HG03103 (cell line): ENCODE measurements around the gene EXOC6B.

Experiments used
- ATAC-seq: cut with Tn5 transposase; IDR thresholded peaks from one replicate; pipeline ENCODE4 v1.9.1; 2021; ENCODE audit warnings: low read depth; ENCODE audit not compliant: unreplicated experiment

The EXOC6B gene

DNA sequence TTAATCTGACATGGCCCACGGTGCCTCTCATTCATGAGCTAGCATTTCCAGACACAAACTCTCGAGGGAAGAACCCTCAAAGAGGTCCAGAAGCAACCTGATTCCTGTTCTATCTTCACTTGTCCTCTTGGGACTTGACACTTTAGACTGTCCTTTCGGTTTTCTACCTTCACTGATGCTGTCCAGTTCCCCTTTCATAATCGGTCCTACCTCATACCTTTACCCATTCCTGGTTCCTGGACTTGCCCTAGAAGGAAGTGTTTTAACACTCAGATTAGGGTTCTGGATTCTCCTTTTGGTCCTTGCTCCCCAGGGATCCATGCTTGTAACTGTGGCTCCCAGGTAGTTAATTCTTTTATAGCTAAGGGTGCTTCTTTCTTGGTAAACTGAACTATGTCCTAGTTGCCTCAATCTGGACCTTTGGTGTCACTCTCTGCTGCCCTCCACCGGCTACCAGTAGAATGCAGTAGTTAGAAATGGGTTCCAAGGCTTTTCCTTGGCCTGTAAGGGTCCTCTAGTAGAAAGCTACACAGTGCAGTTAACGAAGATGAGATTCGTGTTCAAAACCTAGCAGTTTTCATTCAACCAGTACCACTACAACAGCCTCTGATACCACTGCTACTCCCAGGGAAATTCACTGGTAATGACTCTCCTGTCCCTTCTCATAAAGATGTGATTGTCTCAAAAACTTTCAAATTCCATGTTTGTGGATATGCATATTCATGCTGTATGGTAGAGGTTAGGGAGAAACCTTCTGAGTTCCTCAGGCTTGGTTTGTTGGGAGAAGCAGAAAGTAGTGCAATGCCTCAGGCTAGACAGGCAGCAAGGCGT is 500.0 kb downstream of the EXOC6B start:
- ATAC-seq = peak; percentile 75

DNA sequence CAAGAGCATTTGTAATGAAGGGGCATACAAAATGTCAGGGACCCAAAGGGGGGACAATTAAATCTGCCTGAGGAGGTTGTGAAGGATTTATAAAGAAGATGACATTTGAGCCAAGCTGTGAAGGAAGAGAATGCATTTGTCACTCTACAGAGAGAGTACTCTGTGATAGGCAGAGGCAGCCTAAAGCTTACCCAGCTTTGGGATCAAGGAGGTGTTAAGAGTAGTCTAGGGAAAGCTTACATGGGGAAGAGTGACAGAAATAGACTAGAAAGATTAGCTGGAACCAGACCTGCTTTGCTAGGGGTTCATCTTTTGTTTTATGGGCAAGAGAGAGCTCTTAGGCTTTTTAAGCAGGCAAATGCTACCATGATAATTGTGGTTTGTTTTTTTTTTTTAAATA is 509.1 kb downstream of the EXOC6B start:
- no peak for ATAC-seq

GRCh38 chr2:72300147-72300684 is 525.6 kb downstream of the EXOC6B start:
- ATAC-seq = no peak

- ATAC-seq = no peak
Measured at GRCh38 chr2:72293620-72294019, 532.2 kb downstream of the EXOC6B start.

GRCh38 chr2:72292433-72292832 is 533.4 kb downstream of the EXOC6B start:
- ATAC-seq = no peak

DNA sequence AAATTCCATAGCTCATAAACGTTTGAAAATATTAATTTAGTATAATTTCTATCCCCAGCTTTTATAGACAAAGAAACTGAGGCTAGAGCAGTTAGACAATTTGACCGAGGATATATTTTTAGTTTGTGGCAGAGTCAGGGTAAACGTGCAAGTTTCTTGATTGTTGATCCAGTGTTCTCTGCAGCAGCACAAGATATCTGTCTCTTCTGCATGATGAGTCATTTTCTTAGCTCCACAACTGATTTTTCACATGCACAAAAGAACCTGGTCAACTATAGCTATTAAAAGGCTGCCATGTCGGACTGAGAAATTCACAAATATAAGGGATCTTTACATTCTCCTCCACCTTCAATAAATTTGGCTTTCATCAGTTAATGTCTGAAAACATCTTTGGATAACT is 534.8 kb downstream of the EXOC6B start:
- ATAC-seq = no peak

GRCh38 chr2:72289736-72290135 is 536.1 kb downstream of the EXOC6B start:
- ATAC-seq = no peak

DNA sequence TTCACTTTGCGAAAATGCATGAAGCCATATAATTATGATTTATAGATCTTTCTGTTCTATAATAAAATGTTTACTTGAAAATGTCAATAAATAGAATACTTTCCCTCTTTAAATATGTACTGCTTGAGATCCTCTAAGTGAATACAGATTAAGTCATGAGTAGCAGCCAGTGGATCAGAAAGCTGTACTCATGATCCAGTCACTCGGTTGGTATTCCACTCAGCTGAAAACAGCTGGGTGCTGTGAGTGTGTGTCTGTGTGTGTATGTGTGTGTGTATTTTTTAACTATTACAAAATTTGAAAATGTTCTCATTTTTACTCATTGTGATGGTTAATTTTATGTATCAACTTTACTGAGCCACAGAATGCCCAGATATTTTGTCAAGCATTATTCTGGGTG is 536.5 kb downstream of the EXOC6B start:
- no peak for ATAC-seq

- no peak for ATAC-seq
Measured at GRCh38 chr2:72278046-72278445, 547.8 kb downstream of the EXOC6B start.

DNA sequence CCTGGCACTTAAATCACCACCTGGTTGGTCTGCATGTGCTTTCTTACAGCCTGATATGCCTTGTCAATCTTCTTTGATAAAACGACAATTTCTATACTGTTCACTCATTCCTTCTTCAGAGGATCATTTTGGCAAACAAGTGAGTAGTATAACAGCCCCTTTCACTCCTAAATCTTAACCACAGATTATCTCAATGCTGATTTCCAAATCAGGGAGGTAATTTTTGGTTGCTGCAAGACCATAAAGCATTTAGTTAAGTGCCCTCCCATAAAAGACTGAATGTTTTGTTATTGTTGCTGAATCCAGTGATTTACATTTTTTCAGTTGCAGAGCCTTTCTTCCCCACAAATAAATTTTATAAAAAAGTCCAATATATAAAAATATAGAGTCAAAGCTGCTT is 549.0 kb downstream of the EXOC6B start:
- no peak for ATAC-seq

DNA sequence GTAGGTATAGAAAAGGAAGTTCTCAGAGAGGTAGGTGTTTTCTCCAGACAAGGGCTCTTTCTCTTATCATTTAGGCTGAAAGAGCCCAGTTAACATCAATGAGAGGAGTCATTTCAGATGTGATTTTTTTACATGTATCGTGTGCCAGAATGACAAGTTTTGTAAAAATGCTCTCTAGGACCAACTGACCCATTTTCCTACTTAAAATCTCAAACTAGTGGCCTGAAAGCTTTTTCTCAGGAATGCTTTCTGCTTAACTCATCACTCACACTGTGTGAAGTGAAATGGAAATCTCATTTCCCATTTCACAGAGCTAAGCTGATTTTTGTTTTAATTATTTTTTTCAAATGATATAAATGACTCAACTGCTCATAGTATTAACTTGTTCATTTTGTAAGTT is 549.5 kb downstream of the EXOC6B start:
- ATAC-seq = no peak

- ATAC-seq = no peak
Measured at GRCh38 chr2:72275084-72275483, 550.7 kb downstream of the EXOC6B start.

- no peak for ATAC-seq
Measured at GRCh38 chr2:72274380-72274797, 551.4 kb downstream of the EXOC6B start.

- ATAC-seq = no peak
Measured at GRCh38 chr2:72273384-72273783, 552.4 kb downstream of the EXOC6B start.

- no peak for ATAC-seq
Measured at GRCh38 chr2:72271766-72272641, 553.8 kb downstream of the EXOC6B start.

DNA sequence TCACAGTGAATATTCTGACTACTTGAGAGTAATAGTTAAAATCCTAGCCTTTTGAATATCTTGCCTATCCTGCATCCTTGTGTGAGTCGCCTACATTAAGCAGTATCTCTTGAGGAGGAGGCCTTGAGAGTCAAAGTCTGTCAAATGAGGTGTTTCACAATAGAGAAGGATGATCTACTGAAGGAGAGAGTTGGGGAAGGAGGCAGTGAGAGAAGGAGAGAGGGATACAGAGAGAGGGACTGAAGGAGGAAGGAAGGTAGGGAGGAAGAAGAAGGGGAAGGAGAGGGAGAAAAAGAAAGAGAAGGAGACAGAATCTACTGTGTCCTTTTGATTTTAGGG is 554.6 kb downstream of the EXOC6B start:
- no peak for ATAC-seq

- no peak for ATAC-seq
Measured at GRCh38 chr2:72270556-72271275, 555.1 kb downstream of the EXOC6B start.

GRCh38 chr2:72263776-72264060 is 562.1 kb downstream of the EXOC6B start:
- ATAC-seq = no peak

DNA sequence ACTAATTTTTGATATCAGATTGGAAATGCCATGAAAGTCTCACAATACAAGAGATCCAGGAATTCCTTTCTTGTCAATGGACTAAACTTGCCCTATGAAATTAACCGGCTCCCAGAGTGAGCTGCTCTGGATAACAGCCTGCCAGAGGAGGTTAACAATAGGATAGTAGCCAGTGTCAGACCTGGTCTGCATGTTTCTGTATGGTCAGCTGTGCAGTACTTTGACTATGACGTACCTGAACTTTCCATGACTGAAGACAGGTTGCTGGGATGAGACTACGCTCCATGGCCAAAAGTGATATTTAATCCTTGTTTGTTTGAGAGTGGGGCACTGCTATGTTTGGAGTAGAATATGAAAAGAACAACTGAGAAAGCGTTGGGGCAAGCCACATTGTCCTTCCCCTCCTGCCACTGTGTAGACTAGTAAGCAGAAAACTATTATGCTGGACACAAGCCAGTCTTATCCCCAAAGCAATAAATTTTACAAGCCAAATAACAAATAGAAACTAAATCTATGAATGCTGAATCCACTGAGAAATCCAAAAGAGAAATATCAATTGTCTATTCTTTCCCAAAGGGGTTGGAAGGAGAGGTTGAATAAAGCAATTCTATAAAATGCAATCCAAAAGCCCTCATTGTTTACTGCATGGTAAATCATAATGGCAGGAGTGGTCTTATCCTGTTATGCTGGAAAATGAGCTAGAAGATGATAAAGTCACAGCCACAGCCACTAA is 562.6 kb downstream of the EXOC6B start:
- no peak for ATAC-seq

DNA sequence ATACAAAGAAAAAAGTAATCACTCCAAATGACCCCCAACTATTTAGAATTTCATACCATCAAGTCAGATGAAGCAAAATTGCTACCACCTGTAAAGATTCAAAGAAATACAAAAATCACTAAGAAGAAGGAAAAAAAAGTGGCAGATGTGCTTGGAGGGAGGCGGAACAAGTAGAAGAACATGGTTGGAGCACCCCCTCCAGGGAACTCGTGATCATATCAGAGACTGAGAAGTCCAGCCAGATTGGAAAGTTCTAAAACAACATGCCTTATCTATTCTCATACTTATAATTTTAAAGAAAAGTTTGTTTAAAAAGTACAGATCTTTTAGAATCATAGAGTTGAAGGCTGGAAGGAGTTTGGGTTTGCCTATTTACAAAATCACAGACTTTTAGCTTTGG is 564.8 kb downstream of the EXOC6B start:
- no peak for ATAC-seq
